Measurements from ENCODE around the gene CACNB4. TPM values are rescaled to one million over a fixed set of nuclear protein-coding genes. Genes with fewer than 3 reads are reported as not detected.

The CACNB4 gene
- total RNA-seq, 1 experiment from 2014 or later, result not detected

GRCh38 chr2:151973901-151974199 is 125.0 kb downstream of the CACNB4 start:
- DNase-seq (no peak), ATAC-seq (no peak)
- BruUV-seq (replicated peaks), result no TSS peak
- Histone ChIP-seq H3K9me2 (replicated peaks; ENCODE audit: low read length) (no peaks in the 10 kb centered on the region), H3K4me3 (ENCODE audit: low read length) (no peak overlapping the region), H3K4me2 (ENCODE audit: low read length) (no peak overlapping the region), H3K36me3 (ENCODE audit: low read depth, low read length) (no peaks in the 10 kb centered on the region), H3K9me3 (ENCODE audit: low read length) (no peaks in the 10 kb centered on the region), H3K4me1 (ENCODE audit: insufficient read depth, low read length) (no peaks in the 10 kb centered on the region), H2AFZ (ENCODE audit: low read length) (no peak overlapping the region), H3K27ac (ENCODE audit: low read length) (no peak overlapping the region), H4K20me1 (ENCODE audit: low read length) (no peaks in the 10 kb centered on the region), H3F3A (ENCODE audit: low read length, unreplicated experiment) (no peaks in the 10 kb centered on the region), H3K79me2 (ENCODE audit: low read length) (no peaks in the 10 kb centered on the region), H3K27me3 (ENCODE audit: low read length) (peaks cover 99% of the 10 kb centered on the region), H3K9ac (ENCODE audit: low read length) (no peak overlapping the region)
- intact Hi-C loops (cut with micrococcal nuclease), result no loop called here
- ChIA-PET CTCF (no interaction called here), POLR2A (ENCODE audit: unreplicated experiment) (no interaction called here)
- no peak for TF ChIP-seq EZH2 (IDR thresholded peaks at IDR 0.05; ENCODE audit: low read length, unreplicated experiment)
- TF ChIP-seq EZH2phosphoT487 (IDR thresholded peaks at IDR 0.05; ENCODE audit: borderline replicate concordance, low read length), result no peak
- no peak for TF ChIP-seq CTCF (conservative IDR thresholded peaks at IDR 0.05; ENCODE audit: low read depth, low read length)

DNA sequence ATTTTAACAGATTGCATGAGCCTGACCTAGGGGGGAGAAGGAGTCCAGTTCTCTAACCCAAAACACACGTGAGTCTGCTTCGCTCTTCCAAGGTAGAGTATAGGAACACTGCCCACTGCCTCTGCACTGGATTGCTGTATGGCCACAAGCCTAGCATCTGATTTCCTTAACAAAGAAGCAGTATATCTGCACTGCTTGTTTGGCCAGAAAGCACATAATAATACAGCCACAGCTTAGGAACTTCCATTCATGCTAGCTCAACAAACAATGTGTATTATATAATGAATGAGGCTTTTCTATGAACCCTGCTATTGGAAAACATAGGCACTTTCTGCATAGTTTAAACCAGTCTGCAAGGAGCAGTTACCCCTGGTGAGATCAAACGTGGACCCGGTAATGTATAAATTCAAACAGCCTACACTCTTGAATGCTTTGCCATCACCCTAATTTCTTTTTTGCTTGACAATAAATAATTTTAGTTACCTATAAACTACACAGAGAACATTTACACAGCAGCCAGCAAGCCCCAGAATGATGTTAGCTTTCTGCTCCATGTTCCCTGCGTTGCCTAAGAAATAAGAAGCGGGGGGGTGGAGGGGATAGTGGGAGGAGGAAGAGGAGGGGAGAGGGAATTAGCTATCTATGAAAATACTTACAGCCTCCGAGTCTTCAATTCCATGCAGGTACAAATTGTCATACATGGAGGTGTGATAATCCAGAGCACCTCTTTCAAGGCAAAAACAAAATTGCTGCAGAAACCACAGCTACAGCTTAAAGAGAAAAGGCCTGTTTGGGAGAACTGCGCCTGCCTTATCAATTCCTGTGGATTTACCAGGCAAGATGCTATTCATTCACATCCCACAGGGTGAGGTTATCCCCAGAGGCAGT is 125.6 kb downstream of the CACNB4 start:
- DNase-seq, result no peak
- no peaks in the 10 kb centered on the region for H4K20me1 ChIP-seq (ENCODE audit: low read length)
- H3K36me3 ChIP-seq (ENCODE audit: low read depth, low read length), result no peaks in the 10 kb centered on the region
- H2AFZ ChIP-seq (ENCODE audit: low read length), result no peak overlapping the region
- no peak overlapping the region for H3K9ac ChIP-seq (ENCODE audit: low read length)
- no peaks in the 10 kb centered on the region for H3K4me1 ChIP-seq (ENCODE audit: insufficient read depth, low read length)
- H3K4me2 ChIP-seq (ENCODE audit: low read length), result no peak overlapping the region
- H3K9me3 ChIP-seq (ENCODE audit: low read length), result no peaks in the 10 kb centered on the region
- CTCF ChIA-PET, result interaction anchor here (0.5 to 0.7 kb wide), 2 partner anchors 15 to 708 kb away, joined by 3 to 5 read pairs; no protein-coding TSS in a partner anchor
- BruUV-seq (replicated peaks), result no TSS peak
- intact Hi-C loops (cut with micrococcal nuclease), result no loop called here
- ATAC-seq, result no peak
- H3K27me3 ChIP-seq (ENCODE audit: low read length), result peaks cover 98% of the 10 kb centered on the region
- H3K79me2 ChIP-seq (ENCODE audit: low read length), result no peaks in the 10 kb centered on the region
- H3F3A ChIP-seq (ENCODE audit: low read length, unreplicated experiment), result no peaks in the 10 kb centered on the region
- no peaks in the 10 kb centered on the region for H3K9me2 ChIP-seq (replicated peaks; ENCODE audit: low read length)
- TF ChIP-seq EZH2 (IDR thresholded peaks at IDR 0.05; ENCODE audit: low read length, unreplicated experiment) (no peak), EZH2phosphoT487 (IDR thresholded peaks at IDR 0.05; ENCODE audit: borderline replicate concordance, low read length) (no peak), CTCF (conservative IDR thresholded peaks at IDR 0.05; ENCODE audit: low read depth, low read length) (no peak)
- no peak overlapping the region for H3K4me3 ChIP-seq (ENCODE audit: low read length)
- POLR2A ChIA-PET (ENCODE audit: unreplicated experiment), result no interaction called here
- H3K27ac ChIP-seq (ENCODE audit: low read length), result no peak overlapping the region

Data from PC-3 (cell line).